AG04450 (cell line): ENCODE data around the gene MDK. TPM values are rescaled to one million over a fixed set of nuclear protein-coding genes. Genes with fewer than 3 reads are reported as not detected.

Experiments used
- CTCF ChIA-PET: fragments of 300-600, 350-600 bp; formaldehyde crosslinking; extraction: SDS; loops from one replicate; lab custom pipeline; 2022; ENCODE audit warnings: antibody characterized with exemption, inconsistent platforms; lab: Charles Lee
- POLR2A ChIA-PET: fragments of 350-600 bp; formaldehyde crosslinking; extraction: SDS; loops from one replicate; lab custom pipeline; 2021; ENCODE audit warnings: antibody characterized with exemption, inconsistent platforms; lab: Yijun Ruan, JAX
- DNase-seq: peaks from one replicate; pipeline ENCODE4 v3.0.0-alpha.2; 2011; ENCODE audit warnings: low read depth, low spot score
- H3K27ac ChIP-seq: one replicate; pipeline ENCODE4 v1.5.1; 2012; ENCODE audit warnings: low read depth, low read length, control low read depth
- H3K27me3 ChIP-seq: one replicate; pipeline ENCODE4 v1.6.0; 2012; ENCODE audit warnings: low read length; ENCODE audit not compliant: control insufficient read depth, insufficient read depth
- H3K4me3 ChIP-seq: 2 replicates; pipeline ENCODE4 v1.5.1; 2011; ENCODE audit warnings: mild to moderate bottlenecking, low read depth, low read length, control low read depth
- H3K9me3 ChIP-seq: 2 replicates; pipeline ENCODE4 v1.5.1; 2012; ENCODE audit warnings: low read length; ENCODE audit not compliant: control insufficient read depth, insufficient read depth
- polyA plus RNA-seq: library from polyadenylated mRNA; depleted of rRNA; stranded (reverse); fragments of >200 nt; gene quantifications from 2 replicates; pipeline ENCODE4 v1.2.3, GENCODE V29; 2011
- TF ChIP-seq, protein P1 (sequence below): IDR thresholded peaks from 2 replicates; pipeline ENCODE4 v1.5.1; 2011; ENCODE audit warnings: low read depth, low read length, control low read depth, inconsistent platforms

Gene MDK
- polyA plus RNA-seq, 1 experiment, result 445 TPM

DNA sequence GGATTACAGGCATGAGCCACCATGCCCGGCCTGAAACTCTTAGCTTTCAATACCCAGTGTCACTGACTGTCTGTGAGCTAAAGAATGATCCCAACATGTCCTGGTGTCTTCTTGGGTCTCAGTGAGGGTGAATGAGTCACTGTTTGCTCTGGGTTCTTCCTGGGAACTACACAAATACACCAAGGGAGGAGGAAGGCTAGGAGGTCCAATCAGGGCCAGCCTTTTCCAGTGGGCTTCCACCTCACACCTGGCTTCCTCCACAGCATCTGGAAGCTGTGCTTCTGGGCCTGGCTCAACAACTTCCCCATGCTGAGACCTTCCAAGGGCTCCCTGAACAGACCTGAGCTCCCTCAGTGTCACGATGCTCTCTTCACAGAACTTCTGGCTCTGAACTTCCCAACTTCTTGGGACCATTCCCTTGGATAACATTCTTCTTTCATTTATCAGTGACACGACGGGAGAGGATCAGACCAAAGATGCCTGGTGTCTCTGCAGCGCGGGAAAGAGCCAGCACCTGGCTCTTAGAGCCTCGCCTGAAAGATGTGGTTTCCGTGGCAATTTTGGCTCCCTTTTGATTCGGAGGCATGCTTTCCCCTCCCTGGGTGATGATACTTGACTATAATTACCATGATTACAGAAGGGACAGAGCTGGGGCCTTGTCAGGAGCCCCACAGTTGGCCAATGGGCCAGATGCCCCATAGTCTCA lies 32.4 kb downstream of the MDK start:
- POLR2A ChIA-PET, result interaction anchor here (0.9 kb wide), 1 partner anchor 10 kb away, joined by 3 read pairs; no protein-coding TSS in a partner anchor
- H3K27ac ChIP-seq, result no peak overlapping the region
- no peaks in the 10 kb centered on the region for H3K27me3 ChIP-seq
- DNase-seq, result no peak
- H3K9me3 ChIP-seq, result no peaks in the 10 kb centered on the region
- CTCF ChIA-PET, result interaction anchor here (1.0 kb wide), 1 partner anchor 124 kb away, joined by 3 read pairs; no protein-coding TSS in a partner anchor
- H3K4me3 ChIP-seq, result no peak overlapping the region
- TF ChIP-seq, protein P1, sequence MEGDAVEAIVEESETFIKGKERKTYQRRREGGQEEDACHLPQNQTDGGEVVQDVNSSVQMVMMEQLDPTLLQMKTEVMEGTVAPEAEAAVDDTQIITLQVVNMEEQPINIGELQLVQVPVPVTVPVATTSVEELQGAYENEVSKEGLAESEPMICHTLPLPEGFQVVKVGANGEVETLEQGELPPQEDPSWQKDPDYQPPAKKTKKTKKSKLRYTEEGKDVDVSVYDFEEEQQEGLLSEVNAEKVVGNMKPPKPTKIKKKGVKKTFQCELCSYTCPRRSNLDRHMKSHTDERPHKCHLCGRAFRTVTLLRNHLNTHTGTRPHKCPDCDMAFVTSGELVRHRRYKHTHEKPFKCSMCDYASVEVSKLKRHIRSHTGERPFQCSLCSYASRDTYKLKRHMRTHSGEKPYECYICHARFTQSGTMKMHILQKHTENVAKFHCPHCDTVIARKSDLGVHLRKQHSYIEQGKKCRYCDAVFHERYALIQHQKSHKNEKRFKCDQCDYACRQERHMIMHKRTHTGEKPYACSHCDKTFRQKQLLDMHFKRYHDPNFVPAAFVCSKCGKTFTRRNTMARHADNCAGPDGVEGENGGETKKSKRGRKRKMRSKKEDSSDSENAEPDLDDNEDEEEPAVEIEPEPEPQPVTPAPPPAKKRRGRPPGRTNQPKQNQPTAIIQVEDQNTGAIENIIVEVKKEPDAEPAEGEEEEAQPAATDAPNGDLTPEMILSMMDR, result no peak

DNA sequence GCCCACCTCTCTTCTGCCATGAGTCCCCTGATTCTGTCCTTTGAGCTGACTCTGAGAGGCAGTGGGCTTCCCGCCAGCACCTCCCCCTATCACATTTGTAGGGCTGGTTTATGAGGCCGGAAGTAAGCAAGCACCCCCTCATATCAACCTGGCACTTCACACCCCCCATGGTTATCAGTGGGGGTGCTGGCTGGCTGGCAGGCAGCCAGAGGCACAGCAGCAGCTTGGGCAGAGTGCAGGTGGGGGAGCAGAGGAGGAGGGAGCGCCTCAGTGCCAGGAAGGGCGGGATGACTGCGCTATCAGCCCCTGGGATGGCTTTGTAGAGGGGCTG lies 33.0 kb downstream of the MDK start:
- Histone ChIP-seq H3K9me3 (no peaks in the 10 kb centered on the region), H3K27me3 (no peaks in the 10 kb centered on the region), H3K4me3 (no peak overlapping the region), H3K27ac (no peak overlapping the region)
- no peak for DNase-seq
- TF ChIP-seq, protein P1, result no peak
- ChIA-PET POLR2A (no interaction called here), CTCF (no interaction called here)

DNA sequence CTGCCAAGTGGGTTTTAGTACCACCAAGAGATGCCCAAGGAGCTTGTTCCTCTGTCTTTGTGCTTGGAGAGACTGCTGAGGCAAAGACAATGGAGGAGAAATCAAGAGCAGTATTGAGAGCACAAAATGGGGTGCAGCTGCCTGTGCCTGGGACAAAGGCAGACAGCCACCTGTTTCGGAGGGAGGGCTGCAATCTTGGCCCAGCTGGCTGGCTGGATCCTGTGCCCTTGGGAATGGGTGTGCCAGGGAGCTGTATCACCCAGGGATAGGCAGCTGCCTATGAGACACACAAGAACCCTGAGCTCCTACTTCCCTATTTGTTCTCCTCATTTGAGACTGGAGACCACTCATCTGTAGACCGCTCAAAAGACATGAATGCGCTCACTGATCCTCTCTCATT lies 33.4 kb downstream of the MDK start:
- Histone ChIP-seq H3K4me3 (no peak overlapping the region), H3K9me3 (no peaks in the 10 kb centered on the region), H3K27ac (no peak overlapping the region), H3K27me3 (no peaks in the 10 kb centered on the region)
- no peak for DNase-seq
- ChIA-PET CTCF (no interaction called here), POLR2A (no interaction called here)
- TF ChIP-seq, protein P1, result no peak

DNA sequence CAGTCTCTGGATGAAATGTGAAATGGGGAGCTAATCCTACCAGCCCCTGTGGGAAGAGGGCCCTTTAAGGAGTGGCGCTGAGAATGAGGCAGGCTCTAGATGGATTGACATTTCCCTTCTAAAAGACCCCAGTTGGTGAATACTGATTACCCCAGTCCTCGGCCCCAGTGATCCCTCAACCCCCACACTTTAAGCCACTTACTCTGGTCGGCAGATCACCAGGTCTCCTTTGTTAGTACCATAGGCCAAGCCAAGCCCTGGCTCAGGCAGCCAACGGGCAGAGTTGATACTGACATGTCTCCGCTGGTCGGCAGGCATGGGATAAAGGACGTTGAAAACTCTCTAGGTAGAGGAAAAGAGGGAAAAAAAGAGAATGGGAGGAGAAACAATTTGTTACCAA lies 36.2 kb downstream of the MDK start:
- H3K27ac ChIP-seq, result no peak overlapping the region
- H3K4me3 ChIP-seq, result no peak overlapping the region
- H3K27me3 ChIP-seq, result no peaks in the 10 kb centered on the region
- ChIA-PET POLR2A (interaction anchor here (1.2 kb wide), 1 partner anchor 15 kb away, joined by 4 read pairs; no protein-coding TSS in a partner anchor), CTCF (no interaction called here)
- TF ChIP-seq, protein P1, result no peak
- no peaks in the 10 kb centered on the region for H3K9me3 ChIP-seq
- no peak for DNase-seq

DNA sequence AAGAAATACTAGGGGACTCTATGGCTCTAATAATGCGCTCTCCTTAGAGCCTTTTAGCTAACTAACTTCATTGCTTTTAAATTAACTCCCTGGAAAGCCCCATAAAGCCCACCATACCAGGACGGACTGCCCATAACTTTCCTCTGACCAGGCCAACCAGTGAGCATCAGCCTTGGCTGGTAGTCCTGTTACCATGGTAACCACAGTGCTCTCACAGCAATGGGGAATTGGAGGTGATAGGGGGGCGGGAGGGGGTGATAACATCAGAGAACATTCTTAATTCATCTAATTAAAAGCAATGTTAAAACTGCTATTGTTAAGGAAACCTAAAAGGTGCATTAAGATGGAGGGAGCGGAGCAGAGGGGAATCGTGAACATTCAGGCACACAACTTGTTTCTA lies 37.3 kb downstream of the MDK start:
- no peak overlapping the region for H3K27ac ChIP-seq
- no peak for DNase-seq
- TF ChIP-seq, protein P1, result no peak
- ChIA-PET POLR2A (no interaction called here), CTCF (no interaction called here)
- H3K27me3 ChIP-seq, result no peaks in the 10 kb centered on the region
- no peaks in the 10 kb centered on the region for H3K9me3 ChIP-seq
- H3K4me3 ChIP-seq, result no peak overlapping the region
